Breast epithelium (tissue), 4 donors: Measurements from ENCODE around the gene ABI3BP. TPM values are rescaled to one million over a fixed set of nuclear protein-coding genes. Genes with fewer than 3 reads are reported as not detected.

Experiments
- DNase-seq, 2 donors: peaks; one replicate each; pipeline ENCODE4 v3.0.0-alpha.2; 2019; ENCODE audit warnings: low spot score in 2 of 2
- H3K27ac ChIP-seq, 2 donors: fragments of 200-600 bp; sonication (generic) in 1 of 2; one replicate each; pipeline ENCODE4 v1.5.1; 2016 to 2019; ENCODE audit warnings: mild to moderate bottlenecking in 1 of 2
- H3K27me3 ChIP-seq, 2 donors: fragments of 200-600 bp; sonication (generic) in 1 of 2; one replicate each; pipeline versions ENCODE4 v1.5.1 to v1.6.0; 2017 to 2019; ENCODE audit warnings: control low read depth in 1 of 2, mild to moderate bottlenecking in 1 of 2
- H3K36me3 ChIP-seq: fragments of 200-600 bp; one replicate; pipeline ENCODE4 v1.5.1; 2019
- H3K4me1 ChIP-seq, 2 donors: fragments of 200-600 bp; sonication (generic); one replicate each; pipeline ENCODE4 v1.5.1; 2016 to 2019; ENCODE audit warnings: control low read depth in 1 of 2
- H3K4me3 ChIP-seq, 3 donors: fragments of 200-600 bp; sonication (generic); 1 replicate in 2 of 3; 2 replicates in 1 of 3; pipeline ENCODE4 v1.5.1; 2016 to 2019; ENCODE audit warnings: mild to moderate bottlenecking in 3 of 3, moderate library complexity in 2 of 3
- H3K9me3 ChIP-seq, 2 donors: fragments of 200-600 bp; sonication (generic) in 1 of 2; one replicate each; pipeline ENCODE4 v1.5.1; 2016 to 2019; ENCODE audit warnings: control low read depth in 1 of 2
- CTCF ChIP-seq, 3 donors: fragments of 450-650 bp; IDR thresholded peaks; one replicate each; pipeline ENCODE4 v1.5.1; 2016 to 2017; ENCODE audit warnings: antibody characterized with exemption in 3 of 3, mild to moderate bottlenecking in 3 of 3, moderate library complexity in 3 of 3
- POLR2A ChIP-seq: fragments of 450-650 bp; IDR thresholded peaks from one replicate; pipeline ENCODE4 v1.6.1; 2016; ENCODE audit warnings: antibody characterized with exemption, mild to moderate bottlenecking, moderate library complexity
- POLR2AphosphoS5 ChIP-seq, 3 donors: sonication (generic); formaldehyde crosslinking; IDR thresholded peaks; one replicate each; pipeline ENCODE4 v1.6.1; 2017; ENCODE audit warnings: antibody characterized with exemption in 3 of 3
- intact Hi-C: fragments of 100-400 bp; cut with DNase I; formaldehyde crosslinking; loops from one replicate; pipeline ENCODE4 v1.15.1; 2023; ENCODE audit warnings: low total_unique reads
- total RNA-seq, 3 donors: library from RNA; depleted of rRNA; stranded (reverse); fragments of >200 nt; gene quantifications; one replicate each; pipeline ENCODE4 v1.1.0, GENCODE V29; 2016

The ABI3BP gene
- total RNA-seq, 3 donors from 2014 or later = 17.4 to 170 (median 41.1) TPM

- Histone ChIP-seq H3K4me1 (no peaks in the 10 kb centered on the region), H3K27ac (no peak overlapping the region)
- intact Hi-C loops = loop anchor here (5.0 kb wide), 1 partner anchor 361 kb away; no protein-coding TSS in a partner anchor
Observed at GRCh38 chr3:100756441-100756840, 236.8 kb downstream of the ABI3BP start.

GRCh38 chr3:100754563-100755334 lies 238.5 kb downstream of the ABI3BP start:
- H3K27me3 ChIP-seq = no peaks in the 10 kb centered on the region
- intact Hi-C loops = loop anchor here (5.0 kb wide), 1 partner anchor 363 kb away; no protein-coding TSS in a partner anchor
- H3K4me3 ChIP-seq = no peak overlapping the region
- no peaks in the 10 kb centered on the region for H3K36me3 ChIP-seq
- H3K4me1 ChIP-seq = no peaks in the 10 kb centered on the region
- no peak for DNase-seq
- H3K27ac ChIP-seq = no peak overlapping the region
- no peak for TF ChIP-seq POLR2AphosphoS5 (IDR thresholded peaks at IDR 0.05)
- no peak for TF ChIP-seq CTCF (IDR thresholded peaks at IDR 0.05)
- TF ChIP-seq POLR2A = no peak
- no peaks in the 10 kb centered on the region for H3K9me3 ChIP-seq

More at GRCh38 chr3:100756441-100756840, 236.8 kb downstream of the ABI3BP start:
- no peaks in the 10 kb centered on the region for H3K27me3 ChIP-seq
- DNase-seq = no peak
- no peak overlapping the region for H3K4me3 ChIP-seq
- no peaks in the 10 kb centered on the region for H3K36me3 ChIP-seq
- TF ChIP-seq POLR2A = no peak
- no peak for TF ChIP-seq CTCF (IDR thresholded peaks at IDR 0.05)
- TF ChIP-seq POLR2AphosphoS5 (IDR thresholded peaks at IDR 0.05) = no peak
- H3K9me3 ChIP-seq = no peaks in the 10 kb centered on the region

- Histone ChIP-seq H3K36me3 (no peaks in the 10 kb centered on the region), H3K4me3 (no peak overlapping the region), H3K27me3 (no peaks in the 10 kb centered on the region), H3K27ac (no peak overlapping the region), H3K9me3 (no peaks in the 10 kb centered on the region), H3K4me1 (no peaks in the 10 kb centered on the region)
- intact Hi-C loops = no loop called here
- no peak for DNase-seq
- TF ChIP-seq POLR2A (no peak), CTCF (IDR thresholded peaks at IDR 0.05) (no peak), POLR2AphosphoS5 (IDR thresholded peaks at IDR 0.05) (no peak)
Observed at GRCh38 chr3:100753846-100754245, 239.4 kb downstream of the ABI3BP start.

GRCh38 chr3:100748967-100749366 lies 244.3 kb downstream of the ABI3BP start:
- no peaks in the 10 kb centered on the region for H3K9me3 ChIP-seq
- no peaks in the 10 kb centered on the region for H3K27me3 ChIP-seq
- H3K27ac ChIP-seq = no peak overlapping the region
- no peak overlapping the region for H3K4me3 ChIP-seq
- intact Hi-C loops = no loop called here
- no peak for DNase-seq
- H3K36me3 ChIP-seq = no peaks in the 10 kb centered on the region
- H3K4me1 ChIP-seq = no peaks in the 10 kb centered on the region
- no peak for TF ChIP-seq CTCF (IDR thresholded peaks at IDR 0.05)
- no peak for TF ChIP-seq POLR2AphosphoS5 (IDR thresholded peaks at IDR 0.05)
- TF ChIP-seq POLR2A = no peak

- Histone ChIP-seq H3K36me3 (no peaks in the 10 kb centered on the region), H3K27me3 (no peaks in the 10 kb centered on the region), H3K9me3 (no peaks in the 10 kb centered on the region), H3K27ac (no peak overlapping the region), H3K4me3 (no peak overlapping the region), H3K4me1 (no peaks in the 10 kb centered on the region)
- no peak for DNase-seq
- intact Hi-C loops = no loop called here
- no peak for TF ChIP-seq POLR2AphosphoS5 (IDR thresholded peaks at IDR 0.05)
- TF ChIP-seq CTCF (IDR thresholded peaks at IDR 0.05) = no peak
- TF ChIP-seq POLR2A = no peak
Observed at GRCh38 chr3:100748220-100748619, 245.0 kb downstream of the ABI3BP start.
